ENCODE results near the gene MAT1A. TPM values are rescaled to one million over a fixed set of nuclear protein-coding genes. Genes with fewer than 3 reads are reported as not detected.

MAT1A gene
- total RNA-seq, 1 experiment from 2014 or later: 1.6 TPM

DNA sequence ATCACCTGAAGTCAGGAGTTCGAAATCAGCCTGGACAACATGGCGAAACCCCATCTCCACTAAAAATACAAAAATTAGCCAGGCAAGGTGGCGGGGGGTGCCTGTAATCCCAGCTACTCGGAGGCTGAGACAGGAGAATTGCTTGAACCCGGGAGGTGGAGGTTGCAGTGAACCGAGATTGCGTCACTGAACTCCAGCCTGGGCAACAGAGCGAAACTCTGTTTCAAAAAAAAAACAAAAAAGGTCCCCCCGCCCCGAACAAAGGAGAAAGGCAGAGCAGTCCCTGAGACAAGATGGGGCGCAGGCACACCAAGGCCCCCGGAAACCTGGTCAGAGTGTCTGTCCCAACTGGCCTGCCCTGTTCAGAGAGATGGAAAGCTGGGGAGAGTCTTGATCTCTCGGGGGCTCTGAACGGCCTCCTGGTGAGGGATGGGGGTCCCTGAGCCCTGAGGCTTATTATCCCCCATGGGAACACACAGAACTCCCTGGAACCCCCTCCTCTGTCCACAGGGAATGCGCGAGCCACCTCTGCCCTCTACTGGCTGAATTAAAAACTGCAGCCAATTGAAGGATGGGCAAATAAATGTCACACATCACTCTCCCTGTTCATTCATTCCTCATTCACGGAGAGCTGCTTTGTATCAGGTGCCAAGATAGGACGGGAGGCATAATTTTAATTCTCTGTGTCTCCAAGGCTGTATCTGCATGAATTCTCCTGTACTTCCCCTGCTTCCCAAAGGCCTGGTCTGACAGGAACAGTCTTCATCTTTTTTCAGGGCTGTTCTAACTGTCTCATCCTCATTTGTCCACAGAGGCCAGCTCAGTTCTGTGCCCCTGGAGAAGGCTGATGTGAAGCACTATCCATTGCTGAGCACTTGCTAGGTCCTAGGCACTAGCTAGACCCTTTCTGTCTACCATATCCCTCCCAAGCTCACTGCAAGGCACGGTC lies 28.9 kb downstream of the MAT1A start:
- CTCF ChIA-PET: interaction anchor here (0.7 to 1.6 kb wide), 8 partner anchors 12 to 724 kb away, joined by 3 to 6 read pairs (median 4); partner anchors contain the start of gene MAT1A

More for the DNA sequence above, 28.9 kb downstream of the MAT1A start:
- H4K20me1 ChIP-seq (ENCODE audit: insufficient read depth): no peaks in the 10 kb centered on the region
- ChIA-PET RAD21 (ENCODE audit: low non-redundant PET in 1 of 2, low total read pairs in 2 of 2, uncharacterized antibody in 2 of 2, unreplicated experiment in 2 of 2) (no interaction called here), POLR2A (no interaction called here)
- BruUV-seq (replicated peaks): no TSS peak
- no peak overlapping the region for H3K9ac ChIP-seq (ENCODE audit: low read length)
- H3K9me3 ChIP-seq (ENCODE audit: control insufficient read depth in 1 of 2, insufficient read depth in 1 of 2, low read depth in 1 of 2, low read length in 2 of 2): no peaks in the 10 kb centered on the region
- no peaks in the 10 kb centered on the region for H3K36me3 ChIP-seq (ENCODE audit: control insufficient read depth in 1 of 2, insufficient read depth in 2 of 2, low read length in 2 of 2)
- TF ChIP-seq, protein P1, sequence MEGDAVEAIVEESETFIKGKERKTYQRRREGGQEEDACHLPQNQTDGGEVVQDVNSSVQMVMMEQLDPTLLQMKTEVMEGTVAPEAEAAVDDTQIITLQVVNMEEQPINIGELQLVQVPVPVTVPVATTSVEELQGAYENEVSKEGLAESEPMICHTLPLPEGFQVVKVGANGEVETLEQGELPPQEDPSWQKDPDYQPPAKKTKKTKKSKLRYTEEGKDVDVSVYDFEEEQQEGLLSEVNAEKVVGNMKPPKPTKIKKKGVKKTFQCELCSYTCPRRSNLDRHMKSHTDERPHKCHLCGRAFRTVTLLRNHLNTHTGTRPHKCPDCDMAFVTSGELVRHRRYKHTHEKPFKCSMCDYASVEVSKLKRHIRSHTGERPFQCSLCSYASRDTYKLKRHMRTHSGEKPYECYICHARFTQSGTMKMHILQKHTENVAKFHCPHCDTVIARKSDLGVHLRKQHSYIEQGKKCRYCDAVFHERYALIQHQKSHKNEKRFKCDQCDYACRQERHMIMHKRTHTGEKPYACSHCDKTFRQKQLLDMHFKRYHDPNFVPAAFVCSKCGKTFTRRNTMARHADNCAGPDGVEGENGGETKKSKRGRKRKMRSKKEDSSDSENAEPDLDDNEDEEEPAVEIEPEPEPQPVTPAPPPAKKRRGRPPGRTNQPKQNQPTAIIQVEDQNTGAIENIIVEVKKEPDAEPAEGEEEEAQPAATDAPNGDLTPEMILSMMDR (IDR thresholded peaks at IDR 0.05 in 2 of 3, conservative IDR thresholded peaks at IDR 0.05 in 1 of 3; ENCODE audit: borderline replicate concordance in 1 of 3, insufficient read depth in 1 of 3, low read depth in 2 of 3, low read length in 2 of 3): peak; percentile 56 to 96 (median 88); a peak in 5 of 6 replicates
- TF ChIP-seq RAD21 (IDR thresholded peaks at IDR 0.05; ENCODE audit: low read depth) (peak; percentile 72), ZFX (IDR thresholded peaks at IDR 0.05) (no peak)
- DNase-seq (ENCODE audit: low read depth, low spot score) (no peak), ATAC-seq (peak; percentile 71)
- no peaks in the 10 kb centered on the region for H3K27me3 ChIP-seq (ENCODE audit: insufficient read depth, low read length)
- no peak overlapping the region for H3K4me2 ChIP-seq (ENCODE audit: low read length)
- H3K27ac ChIP-seq (ENCODE audit: low read depth, low read length): no peak overlapping the region
- H3K4me3 ChIP-seq (replicated peaks in 1 of 2; ENCODE audit: low read depth in 1 of 2, low read length in 2 of 2): no peak overlapping the region
- H3K9me2 ChIP-seq (ENCODE audit: insufficient read depth): no peaks in the 10 kb centered on the region
- H2AFZ ChIP-seq (ENCODE audit: low read depth, low read length, poor library complexity, severe bottlenecking): peak overlapping the region; percentile 63
- intact Hi-C loops (cut with micrococcal nuclease): no loop called here
- H3K79me2 ChIP-seq (ENCODE audit: insufficient read depth, low read length): no peaks in the 10 kb centered on the region
- H3K4me1 ChIP-seq (ENCODE audit: control insufficient read depth in 1 of 2, insufficient read depth in 2 of 2, low read length in 2 of 2): peaks cover 0 to 6% of the 10 kb centered on the region in 2 experiments; a peak in 2 of 4 replicates
